B cell (primary cell): ENCODE data around the gene COL21A1. TPM values are rescaled to one million over a fixed set of nuclear protein-coding genes. Genes with fewer than 3 reads are reported as not detected.

Source experiments
- ATAC-seq: fragments of 200-7000 bp; cut with Tn5 transposase; one replicate; pipeline ENCODE4 v1.10.0; 2021; ENCODE audit warnings: low read depth, mild to moderate bottlenecking, moderate number of reproducible peaks, moderate library complexity
- CTCF ChIA-PET: fragments of 350-600 bp; sonication (Branson Sonifier 250); formaldehyde crosslinking; loops from one replicate; lab custom pipeline; 2021; ENCODE audit warnings: antibody characterized with exemption, inconsistent platforms; lab: Charles Lee
- POLR2A ChIA-PET: fragments of 350-600 bp; sonication (Branson Sonifier 250); formaldehyde crosslinking; loops from one replicate; lab custom pipeline; 2021; ENCODE audit warnings: antibody characterized with exemption; lab: Charles Lee
- DNase-seq: peaks from one replicate; pipeline ENCODE4 v3.0.0; 2013
- H2AFZ ChIP-seq: 2 replicates; pipeline ENCODE4 v1.6.1; 2012; ENCODE audit warnings: mild to moderate bottlenecking, low read depth, low read length; ENCODE audit not compliant: insufficient read depth, poor library complexity, severe bottlenecking
- H3K27ac ChIP-seq, 2 donors: 1 replicate in 1 of 2; 2 replicates in 1 of 2; pipeline ENCODE4 v1.5.1; 2012 to 2013; ENCODE audit warnings: low read length in 2 of 2, mild to moderate bottlenecking in 2 of 2, moderate library complexity in 1 of 2
- H3K27me3 ChIP-seq, 4 experiments: fragments of 200-600 bp in 1 of 4; sonication (generic) in 1 of 4; replicated peaks in 1 of 4; 1 replicate in 2 of 4; 2 replicates in 2 of 4; pipeline versions ENCODE4 v1.6.1 to v1.7.0; 2013 to 2016; ENCODE audit warnings: low read length in 3 of 4, mild to moderate bottlenecking in 2 of 4, mixed read lengths in 1 of 4, moderate library complexity in 1 of 4; ENCODE audit not compliant: insufficient read depth in 4 of 4, control insufficient read depth in 3 of 4; ENCODE audit errors: control extremely low read depth in 1 of 4
- H3K36me3 ChIP-seq, 2 experiments: replicated peaks in 1 of 2; 1 replicate in 1 of 2; 2 replicates in 1 of 2; pipeline versions ENCODE4 v1.6.1 to v1.7.1; 2013; ENCODE audit warnings: low read length in 1 of 2; ENCODE audit not compliant: insufficient read depth in 2 of 2, control insufficient read depth in 1 of 2; ENCODE audit errors: control extremely low read depth in 1 of 2, extremely low read depth in 1 of 2
- H3K4me1 ChIP-seq, 2 donors: fragments of 200-600 bp in 1 of 2; sonication (generic) in 1 of 2; 1 replicate in 1 of 2; 2 replicates in 1 of 2; pipeline versions ENCODE4 v1.5.1 to v1.6.1; 2013 to 2017; ENCODE audit warnings: low read length in 2 of 2; ENCODE audit not compliant: control insufficient read depth in 2 of 2, insufficient read depth in 2 of 2
- H3K4me2 ChIP-seq: replicated peaks from 2 replicates; pipeline ENCODE3; 2012; ENCODE audit warnings: mild to moderate bottlenecking, low read depth, low read length; ENCODE audit not compliant: poor library complexity, severe bottlenecking
- H3K4me3 ChIP-seq, 5 experiments: fragments of 200-600 bp in 1 of 5; sonication (generic) in 1 of 5; 1 replicate in 3 of 5; 2 replicates in 2 of 5; pipeline versions ENCODE4 v1.5.1 to v1.7.0; 2011 to 2016; ENCODE audit warnings: low read length in 4 of 5, mild to moderate bottlenecking in 4 of 5, low read depth in 2 of 5, control low read depth in 1 of 5, moderate library complexity in 1 of 5; ENCODE audit not compliant: insufficient read depth in 1 of 5; ENCODE audit errors: control extremely low read depth in 1 of 5, extremely low read depth in 1 of 5
- H3K79me2 ChIP-seq: fragments of 200-600 bp; sonication (generic); one replicate; pipeline ENCODE4 v1.6.0; 2016; ENCODE audit warnings: low read length; ENCODE audit not compliant: control insufficient read depth, insufficient read depth
- H3K9ac ChIP-seq: fragments of 200-600 bp; sonication (generic); 2 replicates; pipeline ENCODE4 v1.6.1; 2017; ENCODE audit warnings: mild to moderate bottlenecking, low read length, moderate library complexity
- H3K9me3 ChIP-seq, 3 donors: one replicate each; pipeline versions ENCODE4 v1.6.1 to v1.7.1; 2013; ENCODE audit warnings: low read length in 2 of 3; ENCODE audit not compliant: control insufficient read depth in 2 of 3, insufficient read depth in 1 of 3; ENCODE audit errors: control extremely low read depth in 1 of 3
- H4K20me1 ChIP-seq: 2 replicates; pipeline ENCODE4 v1.6.0; 2012; ENCODE audit warnings: mild to moderate bottlenecking, low read length; ENCODE audit not compliant: insufficient read depth, control insufficient read depth, poor library complexity, severe bottlenecking
- H3K27ac Mint-ChIP-seq: one replicate; pipeline ENCODE4 v1.8.0; 2021; ENCODE audit warnings: mixed read lengths
- H3K27me3 Mint-ChIP-seq: one replicate; pipeline ENCODE4 v1.8.0; 2021; ENCODE audit warnings: mixed read lengths
- H3K4me1 Mint-ChIP-seq: one replicate; pipeline ENCODE4 v1.8.0; 2021; ENCODE audit warnings: mixed read lengths
- H3K4me3 Mint-ChIP-seq: one replicate; pipeline ENCODE4 v1.8.0; 2021; ENCODE audit warnings: mixed read lengths
- H3K9me3 Mint-ChIP-seq: one replicate; pipeline ENCODE4 v1.8.0; 2022; ENCODE audit warnings: mixed read lengths; ENCODE audit not compliant: insufficient read depth
- EZH2 ChIP-seq: IDR thresholded peaks from 2 replicates; pipeline ENCODE4 v1.6.1; 2012; ENCODE audit warnings: borderline replicate concordance, low read depth, mild to moderate bottlenecking, moderate library complexity, low read length; ENCODE audit not compliant: insufficient read depth, poor library complexity, severe bottlenecking
- intact Hi-C: fragments of 100-400 bp; cut with micrococcal nuclease; formaldehyde crosslinking; loops from one replicate; pipeline ENCODE4 v1.10.0; 2022
- polyA plus RNA-seq: library from polyadenylated mRNA; depleted of rRNA; stranded (reverse); fragments of >200 nt; gene quantifications from 2 replicates; pipeline ENCODE4 v1.2.3, GENCODE V29; 2012
- total RNA-seq, 2 donors: library from RNA; stranded (reverse); fragments of 120-200 nt in 1 of 2; gene quantifications; 1 replicate in 1 of 2; 2 replicates in 1 of 2; pipeline versions ENCODE4 v1.2.3 to v1.2.4, GENCODE V29; 2013 to 2022
- TF ChIP-seq, protein P1 (sequence below): fragments of 200-600 bp; IDR thresholded peaks from one replicate; pipeline ENCODE4 v1.8.0; 2022; ENCODE audit warnings: antibody characterized with exemption, mild to moderate bottlenecking

COL21A1 gene
- total and polyA plus RNA-seq, 2 donors (not counting 1 experiment from before 2014, with no cell fraction given), result not detected

DNA sequence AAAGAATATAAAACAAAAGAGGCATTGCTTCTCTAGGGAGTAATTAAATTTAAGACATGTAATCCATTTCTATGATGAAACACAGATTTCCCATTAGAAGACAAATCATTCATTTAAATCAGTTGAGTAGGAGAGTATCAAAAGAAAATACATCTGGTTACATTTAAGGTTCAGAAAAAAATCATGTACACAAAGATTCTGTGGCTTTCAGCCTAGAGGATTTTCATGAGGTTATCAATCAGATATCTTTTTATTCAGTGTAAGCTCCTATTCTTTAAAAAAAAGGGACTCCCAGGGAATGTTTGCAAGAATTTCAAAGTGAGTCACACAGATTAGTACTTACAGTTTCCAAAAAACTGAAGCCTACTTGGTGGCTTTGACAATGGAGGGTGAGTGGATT lies 24.9 kb downstream of the COL21A1 start:
- Histone ChIP-seq H3K4me3 (no peak overlapping the region), H4K20me1 (no peaks in the 10 kb centered on the region), H3K27ac (no peak overlapping the region), H3K4me1 (no peaks in the 10 kb centered on the region), H3K79me2 (no peaks in the 10 kb centered on the region), H2AFZ (no peak overlapping the region), H3K9me3 (no peaks in the 10 kb centered on the region), H3K36me3 (no peaks in the 10 kb centered on the region), H3K27me3 (no peaks in the 10 kb centered on the region), H3K4me2 (no peak overlapping the region), H3K9ac (no peak overlapping the region)
- H3K27ac Mint-ChIP-seq, result no peak overlapping the region
- POLR2A ChIA-PET, result no interaction called here
- H3K4me3 Mint-ChIP-seq, result no peak overlapping the region
- ATAC-seq, result no peak
- CTCF ChIA-PET, result no interaction called here
- TF ChIP-seq, protein P1, sequence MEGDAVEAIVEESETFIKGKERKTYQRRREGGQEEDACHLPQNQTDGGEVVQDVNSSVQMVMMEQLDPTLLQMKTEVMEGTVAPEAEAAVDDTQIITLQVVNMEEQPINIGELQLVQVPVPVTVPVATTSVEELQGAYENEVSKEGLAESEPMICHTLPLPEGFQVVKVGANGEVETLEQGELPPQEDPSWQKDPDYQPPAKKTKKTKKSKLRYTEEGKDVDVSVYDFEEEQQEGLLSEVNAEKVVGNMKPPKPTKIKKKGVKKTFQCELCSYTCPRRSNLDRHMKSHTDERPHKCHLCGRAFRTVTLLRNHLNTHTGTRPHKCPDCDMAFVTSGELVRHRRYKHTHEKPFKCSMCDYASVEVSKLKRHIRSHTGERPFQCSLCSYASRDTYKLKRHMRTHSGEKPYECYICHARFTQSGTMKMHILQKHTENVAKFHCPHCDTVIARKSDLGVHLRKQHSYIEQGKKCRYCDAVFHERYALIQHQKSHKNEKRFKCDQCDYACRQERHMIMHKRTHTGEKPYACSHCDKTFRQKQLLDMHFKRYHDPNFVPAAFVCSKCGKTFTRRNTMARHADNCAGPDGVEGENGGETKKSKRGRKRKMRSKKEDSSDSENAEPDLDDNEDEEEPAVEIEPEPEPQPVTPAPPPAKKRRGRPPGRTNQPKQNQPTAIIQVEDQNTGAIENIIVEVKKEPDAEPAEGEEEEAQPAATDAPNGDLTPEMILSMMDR, result no peak
- no peak for TF ChIP-seq EZH2
- no peaks in the 10 kb centered on the region for H3K9me3 Mint-ChIP-seq
- intact Hi-C loops, result no loop called here
- H3K4me1 Mint-ChIP-seq, result no peaks in the 10 kb centered on the region
- no peaks in the 10 kb centered on the region for H3K27me3 Mint-ChIP-seq
- no peak for DNase-seq

DNA sequence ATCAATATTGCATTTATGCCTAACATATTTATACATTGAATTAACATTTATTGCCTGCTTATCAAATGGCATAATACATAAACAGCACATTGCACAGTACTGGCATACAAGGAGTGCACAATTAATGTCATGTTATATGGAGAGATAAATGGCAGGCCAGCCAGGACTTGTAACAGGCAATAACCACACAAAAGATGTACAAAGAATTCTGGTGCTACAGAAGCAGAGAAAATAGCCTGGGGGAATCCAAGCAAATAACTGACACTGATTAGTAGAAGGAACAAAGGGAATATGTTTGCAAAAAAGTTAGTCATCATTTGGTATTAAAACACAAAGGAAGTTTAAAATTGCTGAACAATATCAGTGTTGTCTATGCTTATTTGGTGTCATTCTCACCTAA lies 27.3 kb downstream of the COL21A1 start:
- H3K27ac Mint-ChIP-seq, result no peak overlapping the region
- H2AFZ ChIP-seq, result no peak overlapping the region
- no peak overlapping the region for H3K4me3 ChIP-seq
- DNase-seq, result no peak
- no peak overlapping the region for H3K27ac ChIP-seq
- POLR2A ChIA-PET, result no interaction called here
- H3K27me3 Mint-ChIP-seq, result no peaks in the 10 kb centered on the region
- TF ChIP-seq, protein P1, result no peak
- no peak for TF ChIP-seq EZH2
- no peaks in the 10 kb centered on the region for H3K9me3 ChIP-seq
- H3K4me2 ChIP-seq, result no peak overlapping the region
- no peaks in the 10 kb centered on the region for H3K79me2 ChIP-seq
- no peaks in the 10 kb centered on the region for H3K9me3 Mint-ChIP-seq
- no peaks in the 10 kb centered on the region for H3K36me3 ChIP-seq
- no peaks in the 10 kb centered on the region for H3K4me1 ChIP-seq
- intact Hi-C loops, result no loop called here
- H3K4me1 Mint-ChIP-seq, result no peaks in the 10 kb centered on the region
- CTCF ChIA-PET, result no interaction called here
- no peak overlapping the region for H3K9ac ChIP-seq
- H3K27me3 ChIP-seq, result no peaks in the 10 kb centered on the region
- H4K20me1 ChIP-seq, result no peaks in the 10 kb centered on the region
- no peak overlapping the region for H3K4me3 Mint-ChIP-seq
- no peak for ATAC-seq
